ENCODE results near the gene EPHA5.

The EPHA5 gene

GRCh38 chr4:65670331-65671031 lies at the start of gene EPHA5:
TSS of gene EPHA5 (minus strand) at chr4:65670489. CDS start at chr4:65669742, 747 bp downstream.
- Histone ChIP-seq H3K9me3 (ENCODE audit: control insufficient read depth, insufficient read depth, low read depth, low read length) (no peaks in the 10 kb centered on the region), H3K27ac (ENCODE audit: extremely low read depth, low read depth, low read length) (peak within 1 kb of the TSS; percentile 89), H3K36me3 (ENCODE audit: control insufficient read depth in 2 of 2, insufficient read depth in 1 of 2, low read length in 2 of 2) (no peaks in the 10 kb centered on the region), H3K4me3 (ENCODE audit: low read depth, low read length) (peak within 1 kb of the TSS; percentile 75), H3K4me1 (ENCODE audit: control insufficient read depth, insufficient read depth, low read length) (peaks cover 9% of the 10 kb centered on the region)
- ChIA-PET CTCF (interaction anchor here (0.6 kb wide), 1 partner anchor 101 kb away, joined by 4 read pairs; no protein-coding TSS in a partner anchor), POLR2A (interaction anchor here (0.6 to 1.6 kb wide), 5 partner anchors 9 to 79 kb away, joined by 3 to 10 read pairs (median 3); no protein-coding TSS in a partner anchor)
- TF ChIP-seq ZNF785 (tag by site-specific recombination; IDR thresholded peaks at IDR 0.05) (no peak), YY2 (tag by site-specific recombination; IDR thresholded peaks at IDR 0.05) (no peak), ZNF449 (tag by site-specific recombination; IDR thresholded peaks at IDR 0.05) (no peak), FEZF1 (tag by site-specific recombination; IDR thresholded peaks at IDR 0.05) (no peak), ZIC2 (tag by site-specific recombination; IDR thresholded peaks at IDR 0.05) (peak; percentile 78), ZNF184 (tag by site-specific recombination; IDR thresholded peaks at IDR 0.05) (no peak), ZNF707 (tag by site-specific recombination; IDR thresholded peaks at IDR 0.05) (no peak), ZBTB48 (tag by site-specific recombination; IDR thresholded peaks at IDR 0.05) (peak; percentile 27; the same call in 1 of the 2 replicates), ZNF311 (tag by site-specific recombination; IDR thresholded peaks at IDR 0.05; ENCODE audit: borderline replicate concordance) (no peak), ZSCAN23 (tag by site-specific recombination; IDR thresholded peaks at IDR 0.05) (no peak), ZBTB20 (tag by site-specific recombination; IDR thresholded peaks at IDR 0.05) (peak; percentile 59), ZNF175 (tag by site-specific recombination; IDR thresholded peaks at IDR 0.05) (no peak), ZNF776 (tag by site-specific recombination; IDR thresholded peaks at IDR 0.05; ENCODE audit: borderline replicate concordance) (no peak), SCRT2 (tag by site-specific recombination; IDR thresholded peaks at IDR 0.05) (no peak), ZNF138 (tag by site-specific recombination; IDR thresholded peaks at IDR 0.05; ENCODE audit: borderline replicate concordance) (no peak), ZSCAN4 (tag by site-specific recombination; IDR thresholded peaks at IDR 0.05) (no peak), ZBTB1 (tag by site-specific recombination; IDR thresholded peaks at IDR 0.05) (no peak), ZBTB26 (tag by site-specific recombination; optimal IDR thresholded peaks at IDR 0.05) (peak; percentile 71), ZNF830 (tag by site-specific recombination; IDR thresholded peaks at IDR 0.05; ENCODE audit: low read depth) (no peak), ZNF416 (tag by site-specific recombination; IDR thresholded peaks at IDR 0.05) (no peak), ZNF37A (tag by site-specific recombination; IDR thresholded peaks at IDR 0.05) (no peak), ZNF26 (tag by site-specific recombination; IDR thresholded peaks at IDR 0.05) (no peak), SALL2 (tag by site-specific recombination; IDR thresholded peaks at IDR 0.05; ENCODE audit: borderline replicate concordance) (no peak), ZNF473 (tag by site-specific recombination; IDR thresholded peaks at IDR 0.05) (no peak), BCL11A (tag by site-specific recombination; IDR thresholded peaks at IDR 0.05; ENCODE audit: low read depth) (no peak), ZNF521 (tag by site-specific recombination; IDR thresholded peaks at IDR 0.05) (no peak), ZNF660 (tag by site-specific recombination; IDR thresholded peaks at IDR 0.05) (0 out of 2 replicates have a peak, but pooled peaks have one; percentile 42), PRDM1 (tag by site-specific recombination; IDR thresholded peaks at IDR 0.05) (no peak)
- TF ChIP-seq, protein P1, sequence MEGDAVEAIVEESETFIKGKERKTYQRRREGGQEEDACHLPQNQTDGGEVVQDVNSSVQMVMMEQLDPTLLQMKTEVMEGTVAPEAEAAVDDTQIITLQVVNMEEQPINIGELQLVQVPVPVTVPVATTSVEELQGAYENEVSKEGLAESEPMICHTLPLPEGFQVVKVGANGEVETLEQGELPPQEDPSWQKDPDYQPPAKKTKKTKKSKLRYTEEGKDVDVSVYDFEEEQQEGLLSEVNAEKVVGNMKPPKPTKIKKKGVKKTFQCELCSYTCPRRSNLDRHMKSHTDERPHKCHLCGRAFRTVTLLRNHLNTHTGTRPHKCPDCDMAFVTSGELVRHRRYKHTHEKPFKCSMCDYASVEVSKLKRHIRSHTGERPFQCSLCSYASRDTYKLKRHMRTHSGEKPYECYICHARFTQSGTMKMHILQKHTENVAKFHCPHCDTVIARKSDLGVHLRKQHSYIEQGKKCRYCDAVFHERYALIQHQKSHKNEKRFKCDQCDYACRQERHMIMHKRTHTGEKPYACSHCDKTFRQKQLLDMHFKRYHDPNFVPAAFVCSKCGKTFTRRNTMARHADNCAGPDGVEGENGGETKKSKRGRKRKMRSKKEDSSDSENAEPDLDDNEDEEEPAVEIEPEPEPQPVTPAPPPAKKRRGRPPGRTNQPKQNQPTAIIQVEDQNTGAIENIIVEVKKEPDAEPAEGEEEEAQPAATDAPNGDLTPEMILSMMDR (tag by site-specific recombination; IDR thresholded peaks at IDR 0.05) = peak; percentile 30; the same call in 1 of the 2 replicates
- TF ChIP-seq, protein P2, sequence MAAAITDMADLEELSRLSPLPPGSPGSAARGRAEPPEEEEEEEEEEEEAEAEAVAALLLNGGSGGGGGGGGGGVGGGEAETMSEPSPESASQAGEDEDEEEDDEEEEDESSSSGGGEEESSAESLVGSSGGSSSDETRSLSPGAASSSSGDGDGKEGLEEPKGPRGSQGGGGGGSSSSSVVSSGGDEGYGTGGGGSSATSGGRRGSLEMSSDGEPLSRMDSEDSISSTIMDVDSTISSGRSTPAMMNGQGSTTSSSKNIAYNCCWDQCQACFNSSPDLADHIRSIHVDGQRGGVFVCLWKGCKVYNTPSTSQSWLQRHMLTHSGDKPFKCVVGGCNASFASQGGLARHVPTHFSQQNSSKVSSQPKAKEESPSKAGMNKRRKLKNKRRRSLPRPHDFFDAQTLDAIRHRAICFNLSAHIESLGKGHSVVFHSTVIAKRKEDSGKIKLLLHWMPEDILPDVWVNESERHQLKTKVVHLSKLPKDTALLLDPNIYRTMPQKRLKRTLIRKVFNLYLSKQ (tag by site-specific recombination; IDR thresholded peaks at IDR 0.05; ENCODE audit: borderline replicate concordance) = no peak

All from HEK293 (cell line).